Stimulated activated CD8-positive, alpha-beta memory T cell treated with anti-CD3 and anti-CD28 coated beads, Interleukin-12 subunit alpha, Interleukin-12 subunit beta, amount 100 ng/mL, for 4 hours (primary cell): ENCODE results near the gene PCDHA2.
"Not testable (repeated sequence)": the region's sequence is repeated elsewhere in the genome, so short reads cannot be mapped to it uniquely, and the experiment has no call there.

Experiments used
- DNase-seq: peaks from one replicate; pipeline ENCODE4 v3.0.0-alpha.2; 2020; ENCODE audit warnings: low read depth

PCDHA2 gene

DNA sequence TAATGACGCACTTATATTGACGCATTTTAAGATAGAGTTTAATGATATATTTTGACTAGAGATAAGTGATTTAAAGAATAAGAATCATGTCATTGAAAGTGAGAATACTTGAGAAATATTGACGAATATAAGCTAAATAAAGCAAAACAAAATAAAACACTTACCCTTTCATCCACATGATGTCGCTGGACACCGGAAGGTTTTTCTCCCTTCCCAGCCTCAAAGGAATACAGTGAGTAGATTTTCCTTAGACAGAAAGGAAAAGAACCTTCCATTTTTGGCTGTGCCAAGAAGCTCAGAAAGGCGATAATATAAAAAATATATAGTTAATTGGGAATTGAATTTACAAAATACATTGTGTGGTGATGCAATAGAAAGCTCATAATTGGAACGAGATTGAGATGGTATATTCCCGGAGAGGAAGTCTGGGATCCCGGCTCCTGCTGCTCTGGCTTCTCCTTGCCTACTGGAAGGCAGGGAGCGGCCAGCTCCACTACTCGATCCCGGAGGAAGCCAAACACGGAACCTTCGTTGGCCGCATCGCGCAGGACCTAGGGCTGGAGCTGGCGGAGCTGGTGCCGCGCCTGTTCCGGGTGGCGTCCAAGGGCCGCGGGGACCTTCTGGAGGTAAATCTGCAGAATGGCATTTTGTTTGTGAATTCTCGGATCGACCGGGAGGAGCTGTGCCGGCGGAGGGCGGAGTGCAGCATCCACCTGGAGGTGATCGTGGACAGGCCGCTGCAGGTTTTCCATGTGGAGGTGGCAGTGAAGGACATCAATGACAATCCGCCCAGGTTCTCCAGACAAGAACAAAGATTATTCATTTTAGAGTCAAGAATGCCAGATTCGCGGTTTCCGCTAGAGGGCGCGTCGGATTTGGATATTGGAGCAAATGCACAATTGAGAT lies 27.0 kb downstream of the PCDHA2 start, which contains the start of gene PCDHA5:
Gene PCDHA5, plus strand, starts transcription at position 239 of the 906 bp plus-strand sequence.
- DNase-seq: no peak

DNA sequence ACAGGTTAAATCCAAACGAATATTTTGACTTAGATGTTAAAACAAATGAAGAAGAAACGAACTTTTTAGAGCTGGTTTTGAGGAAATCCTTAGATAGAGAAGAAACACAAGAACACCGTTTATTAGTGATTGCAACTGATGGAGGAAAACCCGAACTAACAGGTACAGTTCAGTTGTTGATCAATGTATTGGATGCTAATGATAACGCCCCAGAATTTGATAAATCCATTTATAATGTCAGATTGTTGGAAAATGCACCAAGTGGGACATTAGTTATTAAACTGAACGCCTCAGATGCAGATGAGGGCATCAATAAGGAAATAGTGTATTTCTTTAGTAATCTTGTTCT lies 27.6 kb downstream of the PCDHA2 start:
- no peak for DNase-seq

DNA sequence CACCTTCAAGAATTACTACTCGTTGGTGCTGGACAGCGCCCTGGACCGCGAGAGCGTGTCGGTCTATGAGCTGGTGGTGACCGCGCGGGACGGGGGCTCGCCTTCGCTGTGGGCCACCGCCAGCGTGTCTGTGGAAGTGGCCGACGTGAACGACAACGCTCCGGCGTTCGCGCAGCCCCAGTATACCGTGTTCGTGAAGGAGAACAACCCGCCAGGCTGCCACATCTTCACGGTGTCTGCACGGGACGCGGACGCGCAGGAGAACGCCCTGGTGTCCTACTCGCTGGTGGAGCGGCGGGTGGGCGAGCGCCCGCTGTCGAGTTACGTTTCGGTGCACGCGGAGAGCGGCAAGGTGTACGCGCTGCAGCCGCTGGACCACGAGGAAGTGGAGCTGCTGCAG lies 28.3 kb downstream of the PCDHA2 start:
- DNase-seq: not testable (repeated sequence)

DNA sequence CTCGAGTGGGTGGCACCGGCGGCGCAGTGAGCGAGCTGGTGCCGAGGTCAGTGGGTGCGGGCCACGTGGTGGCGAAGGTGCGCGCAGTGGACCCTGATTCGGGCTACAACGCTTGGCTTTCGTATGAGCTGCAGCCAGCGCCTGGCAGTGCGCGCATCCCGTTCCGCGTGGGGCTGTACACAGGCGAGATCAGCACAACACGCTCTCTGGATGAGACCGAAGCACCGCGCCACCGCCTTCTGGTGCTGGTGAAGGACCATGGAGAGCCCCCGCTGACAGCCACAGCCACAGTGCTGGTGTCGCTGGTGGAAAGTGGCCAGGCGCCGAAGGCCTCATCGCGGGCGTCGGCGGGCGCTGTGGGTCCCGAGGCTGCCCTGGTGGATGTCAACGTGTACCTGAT lies 28.8 kb downstream of the PCDHA2 start:
- no peak for DNase-seq

DNA sequence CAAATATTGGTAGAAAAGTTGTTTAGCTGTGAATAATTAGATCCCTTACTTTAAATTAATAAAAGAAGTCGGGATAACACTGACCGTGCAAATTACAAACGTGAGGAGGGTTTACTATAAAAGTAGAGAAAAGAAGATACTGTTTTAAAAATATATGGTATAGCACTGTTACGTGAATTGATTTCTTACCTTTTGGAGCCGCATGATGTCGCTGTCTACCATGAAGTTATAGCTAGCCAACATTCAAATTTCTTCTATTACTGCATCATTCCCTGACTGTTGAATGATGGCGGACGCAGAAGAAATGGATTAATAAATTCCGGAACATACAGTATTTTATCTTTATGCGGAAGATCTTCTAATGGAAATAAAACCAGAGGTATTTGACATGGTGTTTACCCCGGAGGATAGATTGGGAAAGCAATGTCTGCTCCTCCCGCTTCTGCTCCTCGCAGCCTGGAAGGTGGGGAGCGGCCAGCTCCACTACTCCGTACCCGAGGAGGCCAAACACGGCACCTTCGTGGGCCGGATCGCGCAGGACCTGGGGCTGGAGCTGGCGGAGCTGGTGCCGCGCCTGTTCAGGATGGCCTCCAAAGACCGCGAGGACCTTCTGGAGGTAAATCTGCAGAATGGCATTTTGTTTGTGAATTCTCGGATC lies 33.2 kb downstream of the PCDHA2 start, which contains the start of gene PCDHA6:
Gene PCDHA6, plus strand, starts transcription at position 257 of the 658 bp plus-strand sequence. Its CDS starts 132 bp downstream, at position 389.
- DNase-seq: no peak

DNA sequence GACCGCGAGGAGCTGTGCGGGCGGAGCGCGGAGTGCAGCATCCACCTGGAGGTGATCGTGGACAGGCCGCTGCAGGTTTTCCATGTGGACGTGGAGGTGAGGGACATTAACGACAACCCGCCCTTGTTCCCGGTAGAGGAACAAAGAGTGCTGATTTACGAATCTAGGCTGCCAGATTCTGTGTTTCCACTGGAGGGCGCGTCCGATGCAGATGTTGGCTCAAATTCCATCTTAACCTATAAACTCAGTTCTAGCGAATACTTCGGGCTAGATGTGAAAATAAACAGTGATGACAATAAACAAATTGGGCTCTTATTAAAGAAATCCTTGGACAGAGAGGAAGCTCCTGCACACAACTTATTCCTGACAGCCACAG lies 33.7 kb downstream of the PCDHA2 start:
- DNase-seq: no peak

DNA sequence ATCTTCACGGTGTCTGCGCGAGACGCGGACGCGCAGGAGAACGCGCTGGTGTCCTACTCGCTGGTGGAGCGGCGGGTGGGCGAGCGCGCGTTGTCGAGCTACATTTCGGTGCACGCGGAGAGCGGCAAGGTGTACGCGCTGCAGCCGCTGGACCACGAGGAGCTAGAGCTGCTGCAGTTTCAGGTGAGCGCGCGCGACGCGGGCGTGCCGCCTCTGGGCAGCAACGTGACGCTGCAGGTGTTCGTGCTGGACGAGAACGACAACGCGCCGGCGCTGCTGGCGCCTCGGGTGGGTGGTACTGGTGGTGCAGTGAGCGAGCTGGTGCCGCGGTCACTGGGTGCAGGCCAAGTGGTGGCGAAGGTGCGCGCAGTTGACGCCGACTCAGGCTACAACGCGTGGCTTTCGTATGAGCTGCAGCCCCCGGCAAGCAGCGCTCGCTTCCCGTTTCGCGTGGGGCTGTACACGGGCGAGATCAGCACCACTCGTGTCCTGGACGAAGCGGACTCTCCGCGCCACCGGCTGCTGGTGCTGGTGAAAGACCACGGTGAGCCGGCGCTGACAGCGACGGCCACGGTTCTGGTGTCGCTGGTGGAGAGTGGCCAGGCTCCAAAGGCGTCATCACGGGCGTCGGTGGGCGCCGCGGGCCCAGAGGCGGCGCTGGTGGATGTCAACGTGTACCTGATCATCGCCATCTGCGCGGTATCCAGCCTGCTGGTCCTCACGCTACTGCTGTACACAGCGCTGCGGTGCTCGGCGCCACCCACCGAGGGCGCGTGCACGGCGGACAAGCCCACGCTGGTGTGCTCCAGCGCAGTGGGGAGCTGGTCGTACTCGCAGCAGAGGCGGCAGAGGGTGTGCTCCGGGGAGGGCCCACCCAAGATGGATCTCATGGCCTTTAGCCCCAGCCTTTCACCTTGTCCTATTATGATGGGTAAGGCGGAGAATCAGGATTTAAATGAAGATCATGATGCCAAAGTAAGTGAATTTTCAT lies 35.2 kb downstream of the PCDHA2 start:
- not testable (repeated sequence) for DNase-seq

DNA sequence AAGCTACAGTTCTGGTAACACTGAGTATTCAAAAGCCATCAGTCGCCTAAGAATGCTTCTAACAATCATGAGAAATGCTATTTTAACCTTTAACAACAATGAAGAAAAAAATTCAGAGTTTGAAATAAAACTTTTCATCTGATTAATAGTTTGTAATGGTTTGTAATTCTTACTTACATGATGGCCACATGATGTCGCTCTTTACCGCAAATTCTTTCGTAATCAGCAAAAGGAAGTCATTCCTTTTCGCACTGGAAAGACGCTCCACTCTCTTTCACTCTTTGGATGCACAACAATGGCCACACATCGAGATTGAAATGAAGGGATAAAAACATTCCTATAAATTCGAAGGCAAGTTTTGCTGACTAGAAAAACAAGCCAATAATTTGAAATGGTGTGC lies 39.3 kb downstream of the PCDHA2 start, which contains the start of gene PCDHA7:
Gene PCDHA7, plus strand, starts transcription at position 277 of the 400 bp plus-strand sequence. Its CDS starts 115 bp downstream, at position 392.
- no peak for DNase-seq

DNA sequence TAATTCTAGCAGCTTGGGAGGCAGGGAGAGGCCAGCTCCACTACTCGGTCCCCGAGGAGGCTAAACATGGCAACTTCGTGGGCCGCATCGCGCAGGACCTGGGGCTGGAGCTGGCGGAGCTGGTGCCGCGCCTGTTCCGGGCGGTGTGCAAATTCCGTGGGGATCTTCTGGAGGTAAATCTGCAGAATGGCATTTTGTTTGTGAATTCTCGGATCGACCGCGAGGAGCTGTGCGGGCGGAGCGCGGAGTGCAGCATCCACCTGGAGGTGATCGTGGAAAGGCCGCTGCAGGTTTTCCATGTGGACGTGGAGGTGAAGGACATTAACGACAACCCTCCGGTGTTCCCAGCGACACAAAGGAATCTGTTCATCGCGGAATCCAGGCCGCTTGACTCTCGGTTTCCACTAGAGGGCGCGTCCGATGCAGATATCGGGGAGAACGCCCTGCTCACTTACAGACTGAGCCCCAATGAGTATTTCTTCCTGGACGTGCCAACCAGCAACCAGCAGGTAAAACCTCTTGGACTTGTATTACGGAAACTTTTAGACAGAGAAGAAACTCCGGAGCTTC lies 39.9 kb downstream of the PCDHA2 start:
- DNase-seq: not testable (repeated sequence)

DNA sequence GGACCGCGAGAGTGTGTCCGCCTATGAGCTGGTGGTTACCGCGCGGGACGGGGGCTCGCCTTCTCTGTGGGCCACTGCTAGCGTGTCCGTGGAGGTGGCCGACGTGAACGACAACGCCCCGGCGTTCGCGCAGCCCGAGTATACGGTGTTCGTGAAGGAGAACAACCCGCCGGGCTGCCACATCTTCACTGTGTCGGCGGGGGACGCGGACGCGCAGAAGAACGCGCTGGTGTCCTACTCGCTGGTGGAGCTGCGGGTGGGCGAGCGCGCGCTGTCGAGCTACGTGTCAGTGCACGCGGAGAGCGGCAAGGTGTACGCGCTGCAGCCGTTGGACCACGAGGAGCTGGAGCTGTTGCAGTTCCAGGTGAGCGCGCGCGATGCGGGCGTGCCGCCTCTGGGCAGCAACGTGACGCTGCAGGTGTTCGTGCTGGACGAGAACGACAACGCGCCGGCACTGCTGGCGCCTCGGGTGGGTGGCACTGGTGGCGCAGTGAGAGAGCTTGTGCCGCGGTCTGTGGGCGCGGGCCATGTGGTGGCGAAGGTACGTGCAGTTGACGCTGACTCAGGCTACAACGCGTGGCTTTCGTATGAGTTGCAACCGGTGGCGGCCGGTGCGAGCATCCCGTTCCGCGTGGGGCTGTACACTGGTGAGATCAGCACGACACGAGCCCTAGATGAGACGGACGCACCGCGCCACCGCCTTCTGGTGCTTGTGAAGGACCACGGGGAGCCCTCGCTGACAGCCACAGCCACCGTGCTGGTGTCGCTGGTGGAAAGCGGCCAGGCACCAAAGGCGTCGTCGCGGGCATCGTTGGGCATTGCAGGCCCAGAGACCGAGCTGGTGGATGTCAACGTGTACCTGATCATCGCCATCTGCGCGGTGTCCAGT lies 41.2 kb downstream of the PCDHA2 start:
- DNase-seq: no peak

DNA sequence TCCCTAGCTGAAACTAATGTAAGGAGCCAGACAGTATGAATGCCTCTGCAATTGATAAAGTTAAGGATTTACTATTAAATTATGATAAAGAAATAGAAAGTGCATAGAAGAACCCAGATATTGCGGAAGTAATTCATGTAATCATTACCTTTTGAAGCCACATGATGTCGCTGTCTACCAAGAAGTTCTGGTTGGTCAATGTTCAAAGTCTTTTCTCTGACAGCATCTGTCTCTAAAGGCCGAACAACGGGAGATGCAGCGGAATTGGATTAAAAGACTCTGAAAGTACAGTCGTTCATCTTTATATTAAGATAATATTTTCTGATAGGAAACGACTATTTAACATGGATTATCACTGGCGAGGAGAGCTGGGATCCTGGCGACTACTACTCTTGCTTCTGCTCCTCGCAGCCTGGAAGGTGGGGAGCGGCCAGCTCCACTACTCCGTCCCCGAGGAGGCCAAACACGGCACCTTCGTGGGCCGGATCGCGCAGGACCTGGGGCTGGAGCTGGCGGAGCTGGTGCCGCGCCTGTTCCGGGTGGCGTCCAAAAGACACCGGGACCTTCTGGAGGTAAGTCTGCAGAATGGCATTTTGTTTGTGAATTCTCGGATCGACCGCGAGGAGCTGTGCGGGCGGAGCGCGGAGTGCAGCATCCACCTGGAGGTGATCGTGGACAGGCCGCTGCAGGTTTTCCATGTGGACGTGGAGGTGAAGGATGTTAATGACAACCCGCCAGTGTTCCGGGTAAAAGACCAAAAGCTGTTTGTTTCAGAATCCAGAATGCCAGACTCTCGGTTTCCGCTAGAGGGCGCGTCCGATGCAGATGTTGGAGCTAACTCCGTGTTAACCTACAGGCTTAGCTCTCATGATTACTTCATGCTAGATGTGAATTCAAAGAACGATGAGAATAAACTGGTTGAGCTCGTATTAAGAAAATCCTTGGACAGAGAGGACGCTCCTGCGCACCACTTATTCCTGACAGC lies 46.6 kb downstream of the PCDHA2 start, which contains the start of gene PCDHA8:
Gene PCDHA8, plus strand, starts transcription at position 210 of the 985 bp plus-strand sequence. Its CDS starts 135 bp downstream, at position 345.
- DNase-seq: no peak

DNA sequence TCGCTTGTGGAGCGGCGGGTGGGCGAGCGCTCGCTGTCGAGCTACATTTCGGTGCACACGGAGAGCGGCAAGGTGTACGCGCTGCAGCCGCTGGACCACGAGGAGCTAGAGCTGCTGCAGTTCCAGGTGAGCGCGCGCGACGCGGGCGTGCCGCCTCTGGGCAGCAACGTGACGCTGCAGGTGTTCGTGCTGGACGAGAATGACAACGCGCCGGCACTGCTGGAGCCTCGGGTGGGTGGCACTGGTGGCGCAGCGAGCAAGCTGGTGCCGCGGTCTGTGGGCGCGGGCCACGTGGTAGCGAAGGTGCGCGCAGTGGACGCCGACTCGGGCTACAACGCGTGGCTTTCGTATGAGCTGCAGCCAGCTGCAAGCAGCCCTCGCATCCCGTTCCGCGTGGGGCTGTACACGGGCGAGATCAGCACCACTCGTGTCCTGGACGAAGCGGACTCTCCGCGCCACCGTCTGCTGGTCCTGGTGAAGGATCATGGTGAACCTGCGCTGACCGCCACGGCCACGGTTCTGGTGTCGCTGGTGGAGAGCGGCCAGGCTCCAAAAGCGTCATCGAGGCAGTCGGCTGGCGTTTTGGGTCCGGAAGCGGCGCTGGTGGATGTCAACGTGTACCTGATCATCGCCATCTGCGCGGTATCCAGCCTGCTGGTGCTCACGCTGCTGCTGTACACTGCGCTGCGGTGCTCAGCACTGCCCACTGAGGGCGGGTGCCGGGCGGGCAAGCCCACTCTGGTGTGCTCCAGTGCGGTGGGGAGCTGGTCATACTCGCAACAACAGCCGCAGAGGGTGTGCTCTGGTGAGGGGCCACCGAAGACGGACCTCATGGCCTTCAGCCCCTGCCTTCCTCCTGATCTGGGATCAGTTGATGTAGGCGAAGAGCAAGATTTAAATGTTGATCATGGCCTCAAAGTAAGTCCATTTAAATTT lies 48.4 kb downstream of the PCDHA2 start:
- no peak for DNase-seq
